T-cell (primary cell): Measurements from ENCODE around the gene HAUS7. TPM values are rescaled to one million over a fixed set of nuclear protein-coding genes. Genes with fewer than 3 reads are reported as not detected.
A peak's percentile ranks its signal among the peaks of the same experiment; 100 is the strongest.

Experiments
- ATAC-seq, 4 experiments: fragments of 200-7000 bp in 3 of 4; fragments of 150-1000 bp in 1 of 4; cut with Tn5 transposase; replicated peaks in 1 of 4; 1 replicate in 3 of 4; 2 replicates in 1 of 4; pipeline ENCODE4 v1.10.0; 2021; ENCODE audit warnings: moderate library complexity in 3 of 4, mild to moderate bottlenecking in 2 of 4, moderate number of reproducible peaks in 1 of 4
- CTCF ChIA-PET, 2 donors: fragments of 300-600 bp; sonication (Branson Sonifier 250); formaldehyde crosslinking; loops; one replicate each; lab custom pipeline; 2022; ENCODE audit warnings: antibody characterized with exemption in 2 of 2; lab: Charles Lee
- POLR2A ChIA-PET, 2 donors: fragments of 300-600 bp; sonication (Branson Sonifier 250); formaldehyde crosslinking; loops; one replicate each; lab custom pipeline; 2022; ENCODE audit warnings: antibody characterized with exemption in 2 of 2; lab: Charles Lee
- DNase-seq, 35 experiments: peaks; one replicate each; pipeline versions ENCODE4 v3.0.0 to v3.0.0-alpha.2; 2013 to 2023
- H3K27ac ChIP-seq: one replicate; pipeline ENCODE4 v1.5.1; 2013; ENCODE audit warnings: low read length
- H3K27me3 ChIP-seq, 2 experiments: replicated peaks in 1 of 2; 1 replicate in 1 of 2; 2 replicates in 1 of 2; pipeline versions ENCODE4 v1.6.1 to v1.7.0; 2013; ENCODE audit warnings: low read length in 1 of 2, mixed read lengths in 1 of 2; ENCODE audit not compliant: control insufficient read depth in 2 of 2, insufficient read depth in 2 of 2; ENCODE audit errors: extremely low read depth in 1 of 2
- H3K36me3 ChIP-seq, 2 donors: 1 replicate in 1 of 2; 2 replicates in 1 of 2; pipeline versions ENCODE4 v1.6.1 to v1.7.0; 2013; ENCODE audit warnings: low read length in 1 of 2; ENCODE audit not compliant: control insufficient read depth in 2 of 2, insufficient read depth in 1 of 2; ENCODE audit errors: extremely low read depth in 1 of 2
- H3K4me1 ChIP-seq, 2 experiments: 1 replicate in 1 of 2; 2 replicates in 1 of 2; pipeline versions ENCODE4 v1.6.1 to v1.7.0; 2013; ENCODE audit warnings: low read length in 2 of 2, mixed read lengths in 1 of 2; ENCODE audit not compliant: insufficient read depth in 2 of 2, control insufficient read depth in 1 of 2; ENCODE audit errors: extremely low read depth in 1 of 2
- H3K4me3 ChIP-seq, 2 donors: 1 replicate in 1 of 2; 2 replicates in 1 of 2; pipeline versions ENCODE4 v1.5.1 to v1.7.0; 2013; ENCODE audit warnings: mild to moderate bottlenecking in 2 of 2, low read length in 1 of 2, moderate library complexity in 1 of 2; ENCODE audit not compliant: control insufficient read depth in 1 of 2; ENCODE audit errors: extremely low read depth in 1 of 2
- H3K9me3 ChIP-seq: 2 replicates; pipeline ENCODE4 v1.7.0; 2013
- H3K27ac Mint-ChIP-seq, 2 donors: one replicate each; pipeline ENCODE4 v1.8.0; 2020 to 2021; ENCODE audit warnings: mild to moderate bottlenecking in 2 of 2, mixed read lengths in 2 of 2
- H3K27me3 Mint-ChIP-seq, 2 donors: one replicate each; pipeline ENCODE4 v1.8.0; 2021 to 2022; ENCODE audit warnings: mixed read lengths in 2 of 2
- H3K36me3 Mint-ChIP-seq: one replicate; pipeline ENCODE4 v1.8.0; 2021; ENCODE audit warnings: mixed read lengths
- H3K4me1 Mint-ChIP-seq, 3 donors: one replicate each; pipeline ENCODE4 v1.8.0; 2020 to 2022; ENCODE audit warnings: mixed read lengths in 3 of 3, mild to moderate bottlenecking in 1 of 3
- H3K4me3 Mint-ChIP-seq, 3 donors: one replicate each; pipeline ENCODE4 v1.8.0; 2020 to 2022; ENCODE audit warnings: mild to moderate bottlenecking in 3 of 3, mixed read lengths in 3 of 3, moderate library complexity in 3 of 3
- H3K9me3 Mint-ChIP-seq, 3 donors: one replicate each; pipeline ENCODE4 v1.8.0; 2020 to 2022; ENCODE audit warnings: mixed read lengths in 3 of 3
- WGBS: methylation state at CpG from one replicate; pipeline ENCODE4 v1.1.5; 2013; ENCODE audit warnings: missing lambda C conversion rate; ENCODE audit not compliant: insufficient coverage; 5-methylcytosine and 5-hydroxymethylcytosine counted together
- total RNA-seq, 35 experiments: library from RNA in 6 of 35; stranded (reverse) in 6 of 35; fragments of 120-200 nt in 1 of 35; gene quantifications; one replicate each; pipeline versions ENCODE4 v1.2.1 to v1.2.4 and lab custom pipeline; 2013 to 2026

Gene HAUS7
- total RNA-seq, 5 donors from 2014 or later (not counting 1 experiment from before 2014, with no cell fraction given): 30.7 to 58.4 (median 48.6) TPM

DNA sequence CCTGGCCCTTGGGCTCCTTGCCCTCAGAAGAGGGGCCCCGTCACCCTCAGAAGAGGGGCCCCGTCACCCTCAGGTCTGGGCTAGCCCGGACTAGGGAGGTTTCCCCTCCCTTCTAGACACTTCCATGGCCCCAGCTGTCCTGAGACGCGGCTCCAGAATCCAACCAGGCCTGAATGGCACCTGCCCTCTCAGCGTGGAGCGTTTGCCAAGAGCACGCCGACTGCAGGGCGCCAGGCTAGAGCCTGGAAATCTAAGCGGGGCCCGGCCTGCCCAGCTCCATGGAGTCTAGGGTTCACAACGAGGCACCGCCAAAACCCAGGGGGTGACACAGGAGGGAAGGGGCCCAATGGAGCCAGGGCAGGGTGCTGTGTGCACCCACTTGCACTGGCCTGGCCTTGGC lies 39.2 kb upstream of the HAUS7 start:
- H3K27me3 Mint-ChIP-seq: no peaks in the 10 kb centered on the region

GRCh38 chrX:153507484-153508178 lies 37.3 kb upstream of the HAUS7 start:
- CTCF ChIA-PET: interaction anchor here (0.6 to 2.5 kb wide), 10 partner anchors 35 to 567 kb away, joined by 3 to 8 read pairs (median 4); partner anchors contain the start of gene HAUS7 (in 1 of the 2)
- Histone ChIP-seq H3K36me3 (no peaks in the 10 kb centered on the region), H3K4me1 (peaks cover 0 to 10% of the 10 kb centered on the region in 2 experiments), H3K4me3 (no peak overlapping the region), H3K27ac (no peak overlapping the region), H3K27me3 (peaks cover 0 to 8% of the 10 kb centered on the region in 2 experiments), H3K9me3 (no peaks in the 10 kb centered on the region)
- no peaks in the 10 kb centered on the region for H3K9me3 Mint-ChIP-seq
- no peaks in the 10 kb centered on the region for H3K27me3 Mint-ChIP-seq
- peak; percentile 52 to 88 (median 77) for DNase-seq
- WGBS: 5% methylated on average over 7 of the region's 19 CpGs
- ATAC-seq: peak; percentile 96 to 100 (median 99)
- H3K4me1 Mint-ChIP-seq: peaks cover 5 to 12% (median 5%) of the 10 kb centered on the region in 3 donors
- H3K36me3 Mint-ChIP-seq: no peaks in the 10 kb centered on the region
- POLR2A ChIA-PET: no interaction called here
- H3K27ac Mint-ChIP-seq: no peak overlapping the region
- no peak overlapping the region for H3K4me3 Mint-ChIP-seq

More for the DNA sequence above, 39.2 kb upstream of the HAUS7 start:
- ATAC-seq (no peak), DNase-seq (no peak)
- ChIA-PET POLR2A (interaction anchor here in 1 of 2 donors (0.6 kb wide), 1 partner anchor 487 kb away, joined by 3 read pairs; no protein-coding TSS in a partner anchor), CTCF (interaction anchor here (0.7 kb wide), 2 partner anchors 43 to 90 kb away, joined by 4 read pairs; no protein-coding TSS in a partner anchor)
- Histone ChIP-seq H3K4me1 (peaks cover 0 to 10% of the 10 kb centered on the region in 2 experiments), H3K4me3 (no peak overlapping the region), H3K27me3 (peaks cover 0 to 8% of the 10 kb centered on the region in 2 experiments), H3K36me3 (no peaks in the 10 kb centered on the region), H3K27ac (no peak overlapping the region), H3K9me3 (no peaks in the 10 kb centered on the region)
- Mint-ChIP-seq H3K9me3 (no peaks in the 10 kb centered on the region), H3K4me3 (no peak overlapping the region), H3K27ac (no peak overlapping the region), H3K4me1 (peaks cover 5 to 12% (median 5%) of the 10 kb centered on the region in 3 donors), H3K36me3 (no peaks in the 10 kb centered on the region)
- 86% methylated on average over 7 of the region's 14 CpGs for WGBS

GRCh38 chrX:153505361-153505760 lies 35.0 kb upstream of the HAUS7 start:
- POLR2A ChIA-PET: no interaction called here
- no peak for DNase-seq

DNA sequence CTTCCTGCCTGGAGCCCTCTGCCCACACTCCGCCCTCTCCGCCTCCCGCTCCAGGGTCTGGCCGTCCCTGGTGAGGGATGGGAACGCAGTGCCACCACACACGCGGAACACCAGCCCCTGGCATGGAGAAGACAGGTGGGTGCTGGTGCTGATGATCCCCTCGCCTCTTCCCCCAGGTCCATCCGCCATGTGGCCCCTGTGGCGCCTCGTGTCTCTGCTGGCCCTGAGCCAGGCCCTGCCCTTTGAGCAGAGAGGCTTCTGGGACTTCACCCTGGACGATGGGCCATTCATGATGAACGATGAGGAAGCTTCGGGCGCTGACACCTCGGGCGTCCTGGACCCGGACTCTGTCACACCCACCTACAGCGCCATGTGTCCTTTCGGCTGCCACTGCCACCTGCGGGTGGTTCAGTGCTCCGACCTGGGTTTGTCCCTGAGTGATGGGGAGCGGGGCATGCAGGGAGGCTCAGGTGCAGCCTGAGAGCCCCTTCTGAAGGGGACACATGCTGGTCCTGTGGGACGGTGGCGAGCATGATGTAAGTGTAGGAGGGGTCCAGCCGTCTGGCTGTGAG lies 34.2 kb upstream of the HAUS7 start:
- no peaks in the 10 kb centered on the region for H3K9me3 ChIP-seq
- 84% methylated on average over 10 of the region's 26 CpGs for WGBS
- no peak overlapping the region for H3K4me3 Mint-ChIP-seq
- DNase-seq (no peak), ATAC-seq (no peak)
- H3K27me3 ChIP-seq: peaks cover 0 to 8% of the 10 kb centered on the region in 2 experiments
- CTCF ChIA-PET: no interaction called here
- no peaks in the 10 kb centered on the region for H3K9me3 Mint-ChIP-seq
- H3K27ac ChIP-seq: no peak overlapping the region
- no peaks in the 10 kb centered on the region for H3K36me3 ChIP-seq
- H3K27ac Mint-ChIP-seq: no peak overlapping the region
- peaks cover 5 to 12% (median 5%) of the 10 kb centered on the region in 3 donors for H3K4me1 Mint-ChIP-seq
- H3K4me1 ChIP-seq: peaks cover 0 to 10% of the 10 kb centered on the region in 2 experiments
- no peak overlapping the region for H3K4me3 ChIP-seq
- no peaks in the 10 kb centered on the region for H3K36me3 Mint-ChIP-seq
- POLR2A ChIA-PET: no interaction called here
- H3K27me3 Mint-ChIP-seq: no peaks in the 10 kb centered on the region

More at GRCh38 chrX:153505361-153505760, 35.0 kb upstream of the HAUS7 start:
- Mint-ChIP-seq H3K9me3 (no peaks in the 10 kb centered on the region), H3K4me1 (peaks cover 5 to 12% (median 5%) of the 10 kb centered on the region in 3 donors), H3K36me3 (no peaks in the 10 kb centered on the region), H3K27me3 (no peaks in the 10 kb centered on the region), H3K4me3 (no peak overlapping the region), H3K27ac (no peak overlapping the region)
- H3K4me3 ChIP-seq: no peak overlapping the region
- ATAC-seq: no peak
- no peak overlapping the region for H3K27ac ChIP-seq
- CTCF ChIA-PET: no interaction called here
- no peaks in the 10 kb centered on the region for H3K36me3 ChIP-seq
- WGBS: 85% methylated on average over 6 of the region's 18 CpGs
- peaks cover 0 to 8% of the 10 kb centered on the region in 2 experiments for H3K27me3 ChIP-seq
- no peaks in the 10 kb centered on the region for H3K9me3 ChIP-seq
- H3K4me1 ChIP-seq: peaks cover 0 to 10% of the 10 kb centered on the region in 2 experiments

- H3K4me1 ChIP-seq: peaks cover 0 to 8% of the 10 kb centered on the region in 2 experiments
- H3K36me3 ChIP-seq: no peaks in the 10 kb centered on the region
- H3K27me3 ChIP-seq: peaks cover 0 to 9% of the 10 kb centered on the region in 2 experiments
- no peaks in the 10 kb centered on the region for H3K9me3 ChIP-seq
- peaks cover 0 to 1% of the 10 kb centered on the region in 2 donors for H3K27me3 Mint-ChIP-seq
- no peak overlapping the region for H3K27ac Mint-ChIP-seq
- ChIA-PET CTCF (no interaction called here), POLR2A (no interaction called here)
- ATAC-seq (no peak), DNase-seq (no peak)
- no peaks in the 10 kb centered on the region for H3K9me3 Mint-ChIP-seq
- no peak overlapping the region for H3K27ac ChIP-seq
- H3K4me1 Mint-ChIP-seq: peaks cover 3 to 10% (median 5%) of the 10 kb centered on the region in 3 donors
- no peak overlapping the region for H3K4me3 Mint-ChIP-seq
- no peaks in the 10 kb centered on the region for H3K36me3 Mint-ChIP-seq
- H3K4me3 ChIP-seq: no peak overlapping the region
- WGBS: no CpG with 5 or more reads among the region's 14 CpGs
Observed at GRCh38 chrX:153502796-153503195, 32.4 kb upstream of the HAUS7 start.

- H3K27ac ChIP-seq: no peak overlapping the region
- Mint-ChIP-seq H3K4me3 (no peak overlapping the region), H3K27me3 (peaks cover 0 to 4% of the 10 kb centered on the region in 2 donors), H3K4me1 (peaks cover 0 to 3% (median under 1%) of the 10 kb centered on the region in 3 donors), H3K9me3 (no peaks in the 10 kb centered on the region), H3K36me3 (no peaks in the 10 kb centered on the region), H3K27ac (no peak overlapping the region)
- H3K4me3 ChIP-seq: no peak overlapping the region
- POLR2A ChIA-PET: no interaction called here
- H3K27me3 ChIP-seq: peaks cover 0 to 8% of the 10 kb centered on the region in 2 experiments
- CTCF ChIA-PET: interaction anchor here in 1 of 2 donors (0.7 kb wide), 1 partner anchor 97 kb away, joined by 4 read pairs; no protein-coding TSS in a partner anchor
- ATAC-seq: no peak
- H3K4me1 ChIP-seq: peaks cover 0 to 2% of the 10 kb centered on the region in 2 experiments
- no peak for DNase-seq
- H3K9me3 ChIP-seq: no peaks in the 10 kb centered on the region
- no peaks in the 10 kb centered on the region for H3K36me3 ChIP-seq
- 71% methylated on average over 1 of the region's 10 CpGs for WGBS
Observed at GRCh38 chrX:153502131-153502530, 31.8 kb upstream of the HAUS7 start.
